NT2/D1 (cell line): ENCODE results near the gene MPPE1.

ENCODE experiments used
- SUZ12 ChIP-seq: IDR thresholded peaks from 2 replicates; pipeline ENCODE4 v1.6.1; 2011; ENCODE audit not compliant: insufficient read length, insufficient read depth; ENCODE audit errors: extremely low read depth
- YY1 ChIP-seq: IDR thresholded peaks from 2 replicates; pipeline ENCODE4 v1.6.1; 2011; ENCODE audit not compliant: insufficient read length, insufficient read depth
- ZNF274 ChIP-seq: IDR thresholded peaks from 2 replicates; pipeline ENCODE4 v1.6.1; 2011; ENCODE audit warnings: mild to moderate bottlenecking, low read depth, low read length

- no peak for TF ChIP-seq ZNF274
- no peak for TF ChIP-seq YY1
- TF ChIP-seq SUZ12: no peak
Measured at GRCh38 chr18:11864471-11864870, 43.6 kb downstream of the MPPE1 start.
